Peyer's patch (tissue), 4 donors: ENCODE results near the gene LRRK2.

Source experiments
- POLR2A ChIP-seq, 2 donors: fragments of 450-650 bp; IDR thresholded peaks; one replicate each; pipeline ENCODE4 v1.5.1; 2017; ENCODE audit warnings: antibody characterized with exemption in 2 of 2, mild to moderate bottlenecking in 2 of 2, moderate library complexity in 2 of 2
- TF ChIP-seq, protein P1 (sequence below), 6 experiments: fragments of 450-650 bp in 4 of 6; fragments of 200-600 bp in 2 of 6; sonication (generic) in 1 of 6; IDR thresholded peaks; one replicate each; pipeline ENCODE4 v1.5.1; 2017 to 2019; ENCODE audit warnings: antibody characterized with exemption in 6 of 6, mild to moderate bottlenecking in 3 of 6, moderate library complexity in 1 of 6

DNA sequence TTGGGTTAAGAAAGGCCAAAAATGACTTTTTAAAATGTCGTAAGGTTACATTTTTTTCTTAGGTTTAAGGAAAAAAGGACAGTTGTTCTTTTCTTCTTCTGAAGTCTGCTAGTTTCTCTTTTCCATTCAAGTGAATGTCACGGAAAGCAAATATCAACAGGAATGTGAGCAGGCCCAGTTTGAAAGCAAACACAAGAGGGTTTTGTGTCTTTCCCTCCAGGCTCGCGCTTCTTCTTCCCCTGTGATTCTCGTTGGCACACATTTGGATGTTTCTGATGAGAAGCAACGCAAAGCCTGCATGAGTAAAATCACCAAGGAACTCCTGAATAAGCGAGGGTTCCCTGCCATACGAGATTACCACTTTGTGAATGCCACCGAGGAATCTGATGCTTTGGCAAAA lies 85.4 kb downstream of the LRRK2 start:
- TF ChIP-seq, protein P1, sequence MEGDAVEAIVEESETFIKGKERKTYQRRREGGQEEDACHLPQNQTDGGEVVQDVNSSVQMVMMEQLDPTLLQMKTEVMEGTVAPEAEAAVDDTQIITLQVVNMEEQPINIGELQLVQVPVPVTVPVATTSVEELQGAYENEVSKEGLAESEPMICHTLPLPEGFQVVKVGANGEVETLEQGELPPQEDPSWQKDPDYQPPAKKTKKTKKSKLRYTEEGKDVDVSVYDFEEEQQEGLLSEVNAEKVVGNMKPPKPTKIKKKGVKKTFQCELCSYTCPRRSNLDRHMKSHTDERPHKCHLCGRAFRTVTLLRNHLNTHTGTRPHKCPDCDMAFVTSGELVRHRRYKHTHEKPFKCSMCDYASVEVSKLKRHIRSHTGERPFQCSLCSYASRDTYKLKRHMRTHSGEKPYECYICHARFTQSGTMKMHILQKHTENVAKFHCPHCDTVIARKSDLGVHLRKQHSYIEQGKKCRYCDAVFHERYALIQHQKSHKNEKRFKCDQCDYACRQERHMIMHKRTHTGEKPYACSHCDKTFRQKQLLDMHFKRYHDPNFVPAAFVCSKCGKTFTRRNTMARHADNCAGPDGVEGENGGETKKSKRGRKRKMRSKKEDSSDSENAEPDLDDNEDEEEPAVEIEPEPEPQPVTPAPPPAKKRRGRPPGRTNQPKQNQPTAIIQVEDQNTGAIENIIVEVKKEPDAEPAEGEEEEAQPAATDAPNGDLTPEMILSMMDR (IDR thresholded peaks at IDR 0.05): no peak
- TF ChIP-seq POLR2A (IDR thresholded peaks at IDR 0.05): no peak
